ENCODE data around the gene SLC35D3.
"Not testable (repeated sequence)": the region's sequence is repeated elsewhere in the genome, so short reads cannot be mapped to it uniquely, and the experiment has no call there.

SLC35D3 gene

DNA sequence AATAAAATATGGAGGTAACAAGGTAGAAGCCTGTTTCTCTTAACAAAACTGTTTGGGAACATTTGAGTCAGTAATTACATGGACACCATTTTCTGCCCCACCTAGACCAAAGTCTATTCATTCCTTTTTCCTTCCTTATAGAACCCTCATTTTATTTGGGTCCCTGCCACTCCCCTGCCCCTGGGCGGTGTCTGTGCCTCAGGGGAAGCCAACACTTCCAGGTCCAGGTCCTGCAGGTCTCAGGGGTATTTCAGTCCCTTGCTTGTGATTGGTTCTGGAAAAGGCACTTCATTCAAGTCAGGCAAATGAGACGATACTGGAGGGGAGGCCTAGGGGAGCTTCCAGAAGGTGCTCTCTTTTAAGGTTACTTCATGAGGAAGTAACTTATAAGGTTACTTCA lies 42.3 kb downstream of the SLC35D3 start:
- DNase-seq (ENCODE audit: low spot score), result no peak

DNA sequence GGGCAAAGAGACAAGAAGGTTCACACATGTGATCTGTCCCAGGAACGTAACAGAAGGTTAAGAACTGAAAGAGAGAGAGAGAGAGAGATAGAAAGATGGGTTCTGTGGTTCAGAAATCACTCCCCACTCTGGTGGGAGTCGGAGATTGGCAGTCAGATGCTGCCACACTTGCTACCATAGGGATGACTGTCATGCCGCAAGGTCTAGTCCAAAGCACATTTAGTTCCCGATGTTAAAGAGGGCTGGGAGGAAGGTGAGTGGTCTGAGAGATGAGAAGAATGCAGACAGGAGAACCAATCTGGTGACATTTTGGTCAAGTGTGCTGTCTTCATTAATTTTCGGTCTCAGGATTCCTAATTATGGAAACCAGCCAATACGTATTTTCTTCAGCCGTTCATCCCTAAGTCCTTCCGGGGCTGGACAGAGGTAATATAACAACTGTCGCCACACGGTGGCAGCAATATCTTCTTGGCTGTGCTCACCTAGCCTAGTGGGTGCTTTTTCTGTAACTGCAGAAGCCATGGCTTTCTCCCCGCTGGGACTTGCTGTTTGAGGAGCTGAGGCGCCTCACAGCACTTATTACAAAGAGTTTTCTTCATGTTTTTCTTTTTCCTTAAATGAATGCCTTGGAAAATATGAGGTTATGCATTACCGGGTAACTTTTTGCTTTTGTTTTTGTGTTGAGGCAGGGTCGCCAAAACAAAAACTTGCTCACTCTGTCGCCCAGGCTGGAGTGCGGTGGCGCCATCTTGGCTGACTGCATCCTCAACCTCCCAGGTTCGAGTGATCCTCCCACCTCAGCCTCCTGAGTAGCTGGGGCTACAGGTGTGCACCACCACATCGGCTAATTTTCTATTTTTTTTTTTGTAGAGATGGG lies 46.0 kb downstream of the SLC35D3 start:
- peak; percentile 73 for DNase-seq (ENCODE audit: low spot score)

DNA sequence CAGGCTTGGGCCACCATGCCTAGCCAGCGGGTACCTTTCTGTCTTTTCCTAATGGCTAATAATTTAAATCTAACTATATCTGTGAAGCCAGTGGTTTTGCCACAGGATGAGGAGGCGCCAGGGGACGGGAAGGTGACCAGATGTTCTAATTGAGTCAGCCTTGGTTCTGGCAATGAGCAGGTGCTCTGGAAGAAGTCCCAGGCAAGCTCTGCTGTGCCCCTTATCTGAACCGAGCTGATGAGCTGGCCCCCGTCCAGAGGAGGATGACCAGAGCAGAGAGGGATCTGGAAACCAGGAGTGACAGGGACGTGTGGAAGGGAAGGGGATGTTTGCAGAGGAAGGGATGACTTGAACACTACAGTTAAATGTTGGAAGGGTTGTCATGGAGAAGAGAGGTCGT lies 46.7 kb downstream of the SLC35D3 start:
- no peak for DNase-seq (ENCODE audit: low spot score)

DNA sequence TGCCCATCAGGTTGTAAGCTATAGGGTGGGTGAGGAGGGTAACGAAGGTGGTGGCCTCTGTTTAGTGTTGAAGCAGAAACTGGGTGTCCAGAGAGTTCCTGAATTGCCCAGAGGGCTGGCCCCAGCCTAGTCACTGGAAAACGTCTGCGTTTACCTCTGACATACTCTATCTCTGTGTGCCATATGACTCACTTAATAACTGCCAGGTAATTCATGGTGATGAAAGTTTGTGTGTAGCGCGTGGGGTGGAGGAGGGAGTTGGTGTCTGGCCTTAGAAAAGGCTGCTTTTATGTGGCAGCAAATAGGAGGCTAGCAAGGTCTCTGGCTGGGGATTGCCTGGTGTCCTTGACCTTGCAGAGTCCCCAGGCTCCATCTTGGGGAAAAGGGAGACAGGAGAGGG lies 47.3 kb downstream of the SLC35D3 start:
- DNase-seq (ENCODE audit: low spot score), result no peak

DNA sequence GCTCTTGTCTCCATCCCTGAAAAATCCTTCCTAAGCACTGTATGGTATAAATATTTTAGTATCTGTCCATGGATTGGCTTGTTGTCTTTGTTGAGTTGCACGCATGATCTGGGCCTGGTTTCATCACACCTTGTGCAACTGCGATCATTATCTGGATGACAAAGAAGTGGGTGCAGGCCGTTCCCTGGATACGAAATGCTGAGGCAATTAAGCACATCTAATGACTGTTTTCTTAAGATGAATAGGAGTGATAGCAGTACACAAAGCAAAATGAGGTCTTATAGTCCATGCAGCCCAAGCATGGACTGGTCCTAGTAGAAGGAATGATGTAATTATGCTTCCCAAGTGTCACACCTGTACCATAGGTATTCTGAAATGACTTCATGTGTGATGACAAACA lies 47.8 kb downstream of the SLC35D3 start:
- DNase-seq (ENCODE audit: low spot score), result no peak

DNA sequence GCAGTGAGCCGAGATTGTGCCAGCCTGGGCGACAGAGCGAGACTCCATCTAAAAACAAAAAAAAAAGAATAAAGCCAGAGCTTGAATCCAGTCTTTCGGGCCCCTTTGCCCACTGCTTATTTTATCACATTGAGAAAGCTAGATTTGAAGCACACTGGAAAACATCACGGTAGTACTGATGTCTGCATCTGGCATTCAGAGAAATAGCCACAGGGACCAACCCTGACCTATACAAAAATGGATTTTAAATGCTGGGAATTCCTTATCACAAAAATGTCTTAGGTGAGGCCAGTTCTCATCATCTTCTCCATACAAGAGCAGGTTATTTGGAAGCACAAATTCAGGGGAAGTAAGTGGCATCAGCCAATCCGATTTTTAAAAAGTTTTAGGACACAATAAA lies 49.5 kb downstream of the SLC35D3 start:
- DNase-seq (ENCODE audit: low spot score), result no peak

DNA sequence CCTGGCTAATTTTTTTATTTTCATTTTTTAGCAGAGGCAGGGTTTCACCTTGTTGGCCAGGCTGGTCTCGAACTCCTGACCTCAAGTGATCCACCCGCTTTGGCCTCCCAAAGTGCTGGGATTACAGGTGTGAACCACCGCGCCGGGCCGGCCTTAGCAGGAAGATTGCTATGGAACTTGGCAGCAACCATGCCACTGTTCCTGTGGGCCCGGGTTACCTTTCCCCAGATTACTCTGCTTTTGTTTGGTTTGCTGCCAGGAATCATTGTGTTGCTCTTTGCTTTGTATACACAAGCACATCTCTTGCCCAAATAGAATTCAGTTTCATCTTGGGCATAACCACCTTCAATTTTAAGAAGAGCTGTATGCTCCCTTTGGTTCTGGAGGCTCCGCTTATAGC lies 51.7 kb downstream of the SLC35D3 start:
- not testable (repeated sequence) for DNase-seq (ENCODE audit: low spot score)

Data from cerebellar cortex (tissue), 1 donor.